Activated CD8-positive, alpha-beta T cell treated with anti-CD3 and anti-CD28 coated beads, Interleukin-2, amount 10 ng/mL, durations not matched to agents 7 days and 5 days (primary cell): Measurements from ENCODE around the gene B4GAT1. TPM values are rescaled to one million over a fixed set of nuclear protein-coding genes. Genes with fewer than 3 reads are reported as not detected.

Source experiments
- ATAC-seq: fragments of 150-1000 bp; cut with Tn5 transposase; one replicate; pipeline ENCODE4 v1.10.0; 2021; ENCODE audit warnings: moderate library complexity
- CTCF ChIA-PET: fragments of 350-600 bp; sonication (Branson Sonifier 250); formaldehyde crosslinking; loops from one replicate; lab custom pipeline; 2021; ENCODE audit warnings: antibody characterized with exemption; lab: Charles Lee
- POLR2A ChIA-PET: fragments of 350-600 bp; sonication (Branson Sonifier 250); formaldehyde crosslinking; loops from one replicate; lab custom pipeline; 2021; ENCODE audit warnings: antibody characterized with exemption; lab: Charles Lee
- DNase-seq: peaks from one replicate; pipeline ENCODE4 v3.0.0-alpha.2; 2020
- H3K27ac Mint-ChIP-seq: one replicate; pipeline ENCODE4 v1.8.0; 2021; ENCODE audit warnings: mild to moderate bottlenecking, mixed read lengths
- H3K27me3 Mint-ChIP-seq: one replicate; pipeline ENCODE4 v1.8.0; 2021; ENCODE audit warnings: low read depth, mixed read lengths
- H3K36me3 Mint-ChIP-seq: one replicate; pipeline ENCODE4 v1.8.0; 2021; ENCODE audit warnings: low read depth, mixed read lengths
- H3K4me1 Mint-ChIP-seq: one replicate; pipeline ENCODE4 v1.8.0; 2021; ENCODE audit warnings: low read depth, mixed read lengths
- H3K4me3 Mint-ChIP-seq: one replicate; pipeline ENCODE4 v1.8.0; 2021; ENCODE audit warnings: mild to moderate bottlenecking, mixed read lengths
- H3K9me3 Mint-ChIP-seq: one replicate; pipeline ENCODE4 v1.8.0; 2022; ENCODE audit warnings: mixed read lengths; ENCODE audit not compliant: insufficient read depth
- total RNA-seq, 2 experiments: library from RNA; stranded (reverse); gene quantifications; one replicate each; pipeline ENCODE4 v1.2.3, GENCODE V29; 2021

B4GAT1 gene
- total RNA-seq, 2 experiments from 2014 or later, result 7.6 TPM

DNA sequence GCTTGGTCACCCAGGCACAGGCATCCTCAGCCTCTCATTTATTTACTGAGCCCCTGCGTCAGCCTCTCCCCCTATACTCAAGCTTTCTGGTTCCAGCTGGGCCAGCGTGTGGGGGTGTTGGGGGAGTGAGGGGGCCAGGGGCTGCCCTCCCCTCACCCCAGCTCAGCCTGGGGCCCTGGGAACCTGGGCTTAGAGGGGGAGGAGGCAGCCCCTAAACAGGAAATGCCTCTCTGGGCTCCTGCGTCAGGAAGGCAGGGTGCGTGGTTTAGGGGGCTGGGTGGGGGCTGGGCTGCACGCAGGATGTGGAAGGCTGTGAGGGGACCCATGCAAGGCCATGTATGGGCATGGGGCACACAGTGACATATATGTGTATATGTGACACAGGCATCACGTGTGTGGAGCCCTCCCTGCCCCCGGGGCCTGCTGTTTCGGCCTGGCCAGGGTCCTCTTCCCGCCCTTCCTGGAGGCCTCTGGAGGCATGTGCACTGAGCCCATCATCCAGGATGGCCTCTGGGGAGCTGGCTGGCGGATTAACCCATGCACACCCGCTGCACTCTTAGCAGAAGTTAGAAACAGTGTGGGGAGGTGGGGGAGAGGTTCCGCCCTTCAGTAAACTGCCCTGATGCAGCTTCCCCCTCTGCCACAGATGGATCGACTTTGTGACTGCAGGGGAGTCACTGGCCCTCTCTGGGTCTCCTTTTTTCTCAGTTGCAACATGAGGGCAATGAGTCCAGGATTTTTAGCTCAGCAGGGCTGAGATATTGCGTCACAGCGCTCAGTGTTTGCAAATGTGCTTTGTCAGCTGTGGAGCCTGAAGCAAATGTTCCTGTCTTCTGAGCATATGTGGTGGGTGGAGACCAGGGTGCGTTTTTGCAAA lies 29.5 kb downstream of the B4GAT1 start:
- Mint-ChIP-seq H3K4me1 (peaks cover 73% of the 10 kb centered on the region), H3K27ac (peak overlapping the region; percentile 99), H3K27me3 (no peaks in the 10 kb centered on the region), H3K4me3 (peak overlapping the region; percentile 87), H3K9me3 (peaks cover 13% of the 10 kb centered on the region), H3K36me3 (peaks cover 44% of the 10 kb centered on the region)
- peak; percentile 95 for DNase-seq
- ATAC-seq, result peak; percentile 66
- POLR2A ChIA-PET, result interaction anchor here (0.8 to 3.9 kb wide), 7 partner anchors 9 to 54 kb away, joined by 3 to 33 read pairs (median 4); partner anchors contain the start of genes BRMS1, RIN1 and SLC29A2
- CTCF ChIA-PET, result interaction anchor here (0.7 to 2.4 kb wide), 7 partner anchors 8 to 96 kb away, joined by 3 to 15 read pairs (median 5); partner anchors contain the start of gene RIN1

DNA sequence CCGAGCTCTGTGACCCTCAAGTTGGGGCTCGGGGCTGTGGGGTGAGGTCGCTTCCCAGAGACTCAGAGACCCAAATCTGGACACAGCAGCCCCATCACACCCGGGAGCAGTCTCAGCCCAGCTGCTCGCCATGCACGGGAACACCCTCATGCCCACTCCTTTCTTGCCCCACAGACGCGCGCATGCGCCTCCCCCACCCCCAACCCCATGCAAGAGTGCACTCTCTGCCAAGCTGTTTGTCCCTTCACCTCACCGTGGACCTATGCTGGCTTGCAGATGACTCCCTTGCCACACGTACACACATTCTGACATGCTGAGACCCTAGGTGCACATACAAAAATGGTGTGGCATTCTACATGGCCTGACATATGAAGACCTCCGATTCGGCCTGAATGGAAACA lies 30.1 kb downstream of the B4GAT1 start:
- POLR2A ChIA-PET, result interaction anchor here (0.5 to 3.9 kb wide), 7 partner anchors 9 to 850 kb away, joined by 3 to 33 read pairs (median 3); partner anchors contain the start of genes BRMS1 and RIN1
- CTCF ChIA-PET, result interaction anchor here (0.8 to 2.4 kb wide), 6 partner anchors 9 to 72 kb away, joined by 3 to 15 read pairs (median 6); partner anchors contain the start of gene RIN1
- ATAC-seq, result peak; percentile 17
- H3K36me3 Mint-ChIP-seq, result peaks cover 44% of the 10 kb centered on the region
- H3K27ac Mint-ChIP-seq, result peak overlapping the region; percentile 99
- H3K4me1 Mint-ChIP-seq, result peaks cover 68% of the 10 kb centered on the region
- H3K9me3 Mint-ChIP-seq, result peaks cover 13% of the 10 kb centered on the region
- H3K4me3 Mint-ChIP-seq, result peak overlapping the region; percentile 87
- peak; percentile 83 for DNase-seq
- H3K27me3 Mint-ChIP-seq, result no peaks in the 10 kb centered on the region

DNA sequence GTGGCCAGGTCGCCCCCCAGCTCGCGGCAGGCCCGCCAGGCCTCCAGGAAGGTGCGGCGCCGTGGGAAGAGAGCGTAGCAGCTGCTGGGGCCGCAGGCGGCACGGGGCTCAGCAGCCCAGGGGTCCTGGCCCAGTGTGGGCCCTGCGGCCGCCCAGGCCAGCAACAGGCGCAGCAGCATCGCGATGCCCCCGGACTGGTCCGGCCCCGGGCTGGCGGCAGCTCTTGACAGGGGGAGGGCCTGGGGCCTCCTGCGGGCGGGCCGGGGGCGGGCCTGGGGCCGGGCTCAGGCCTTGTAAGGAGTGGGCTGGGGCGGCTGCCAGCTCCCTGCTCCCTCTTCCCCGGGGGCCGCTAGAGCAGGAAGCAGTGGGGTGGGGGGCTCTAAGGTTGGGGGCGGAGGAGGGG lies 30.6 kb downstream of the B4GAT1 start, which contains the start of gene CD248:
Gene CD248 (minus strand): TSS at position 196 of the 403 bp plus-strand sequence. CDS start 17 bp downstream, at position 179.
- H3K36me3 Mint-ChIP-seq, result peaks cover 44% of the 10 kb centered on the region
- ChIA-PET POLR2A (interaction anchor here (0.5 to 3.9 kb wide), 7 partner anchors 10 to 851 kb away, joined by 3 to 33 read pairs (median 3); partner anchors contain the start of genes BRMS1 and RIN1), CTCF (interaction anchor here (1.3 to 2.4 kb wide), 5 partner anchors 10 to 72 kb away, joined by 5 to 15 read pairs (median 7); partner anchors contain the start of gene RIN1)
- H3K9me3 Mint-ChIP-seq, result peaks cover 13% of the 10 kb centered on the region
- ATAC-seq (no peak), DNase-seq (peak; percentile 71)
- peak within 1 kb of the TSS; percentile 87 for H3K4me3 Mint-ChIP-seq
- peak within 1 kb of the TSS; percentile 99 for H3K27ac Mint-ChIP-seq
- no peaks in the 10 kb centered on the region for H3K27me3 Mint-ChIP-seq
- peaks cover 66% of the 10 kb centered on the region for H3K4me1 Mint-ChIP-seq

DNA sequence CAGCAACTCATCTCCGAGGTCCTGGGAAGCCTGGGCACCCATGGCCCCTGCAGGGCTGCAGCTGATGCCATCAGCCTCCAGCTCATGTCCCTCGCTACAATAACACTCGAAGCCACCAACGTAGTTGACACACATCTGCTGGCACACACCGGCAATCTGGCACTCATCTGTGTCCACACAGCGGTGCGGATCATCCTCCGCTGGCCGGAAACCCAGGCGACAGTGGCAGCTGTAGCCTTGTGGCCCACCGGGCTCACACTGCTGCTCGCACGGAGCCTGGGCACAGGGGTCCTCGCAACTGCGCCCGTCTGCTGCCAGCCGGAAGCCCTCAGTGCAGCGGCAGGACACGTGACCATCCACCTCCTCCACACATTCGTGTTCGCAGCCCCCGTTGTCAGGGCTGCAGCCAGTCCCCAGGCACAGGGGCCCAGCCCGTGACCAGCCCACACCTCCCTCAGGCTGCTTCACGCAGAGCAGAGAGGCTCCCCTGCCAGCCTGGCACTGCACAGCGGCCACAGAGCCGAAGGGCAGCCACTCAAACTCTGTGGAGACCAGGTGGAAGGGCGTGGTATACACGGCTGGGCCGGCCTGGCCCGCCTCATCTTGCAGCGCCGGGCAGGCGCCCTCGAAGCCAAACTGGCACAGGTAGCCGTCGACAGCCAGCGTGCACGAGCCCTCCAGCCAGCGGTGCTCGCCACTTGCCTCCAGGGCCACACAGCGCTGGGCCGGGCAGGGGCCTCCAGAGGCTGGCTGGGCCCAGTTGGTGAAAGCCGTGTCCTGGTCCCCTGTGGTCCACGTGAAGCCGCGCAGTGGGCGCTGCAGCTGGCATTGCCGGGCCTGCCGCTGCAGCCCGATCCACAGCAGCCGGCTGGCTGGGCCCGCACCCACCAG lies 31.3 kb downstream of the B4GAT1 start:
- H3K36me3 Mint-ChIP-seq, result peaks cover 44% of the 10 kb centered on the region
- H3K4me3 Mint-ChIP-seq, result peak overlapping the region; percentile 87
- H3K4me1 Mint-ChIP-seq, result peaks cover 66% of the 10 kb centered on the region
- ChIA-PET CTCF (interaction anchor here (0.8 to 2.4 kb wide), 8 partner anchors 10 to 425 kb away, joined by 3 to 15 read pairs (median 5); partner anchors contain the start of genes CCDC85B and RIN1), POLR2A (interaction anchor here (0.6 to 3.9 kb wide), 10 partner anchors 8 to 245 kb away, joined by 3 to 33 read pairs (median 4); partner anchors contain the start of genes B4GAT1, BRMS1, RIN1 and SLC29A2)
- no peaks in the 10 kb centered on the region for H3K27me3 Mint-ChIP-seq
- peak overlapping the region; percentile 99 for H3K27ac Mint-ChIP-seq
- no peak for ATAC-seq
- peaks cover 13% of the 10 kb centered on the region for H3K9me3 Mint-ChIP-seq
- peak; percentile 72 for DNase-seq

DNA sequence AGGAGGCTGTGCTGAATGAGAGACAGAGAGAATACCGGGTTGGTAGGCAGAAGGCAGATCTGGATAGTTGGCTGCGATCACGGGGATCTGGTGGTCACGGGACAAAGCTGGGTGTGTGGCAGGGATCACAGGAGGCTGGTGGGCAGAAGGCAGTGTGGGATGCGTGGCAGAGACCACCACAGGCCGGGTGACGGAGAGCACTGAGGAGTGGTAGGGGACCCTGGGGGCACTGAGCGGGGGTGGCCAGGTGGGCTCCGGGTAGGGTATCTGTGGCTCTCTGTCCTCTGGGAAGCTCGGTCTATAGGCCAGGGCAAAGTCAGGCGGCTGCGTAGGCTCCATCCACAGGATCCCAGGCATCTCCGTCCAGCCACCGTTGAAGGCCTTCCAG lies 31.9 kb downstream of the B4GAT1 start:
- ATAC-seq, result no peak

DNA sequence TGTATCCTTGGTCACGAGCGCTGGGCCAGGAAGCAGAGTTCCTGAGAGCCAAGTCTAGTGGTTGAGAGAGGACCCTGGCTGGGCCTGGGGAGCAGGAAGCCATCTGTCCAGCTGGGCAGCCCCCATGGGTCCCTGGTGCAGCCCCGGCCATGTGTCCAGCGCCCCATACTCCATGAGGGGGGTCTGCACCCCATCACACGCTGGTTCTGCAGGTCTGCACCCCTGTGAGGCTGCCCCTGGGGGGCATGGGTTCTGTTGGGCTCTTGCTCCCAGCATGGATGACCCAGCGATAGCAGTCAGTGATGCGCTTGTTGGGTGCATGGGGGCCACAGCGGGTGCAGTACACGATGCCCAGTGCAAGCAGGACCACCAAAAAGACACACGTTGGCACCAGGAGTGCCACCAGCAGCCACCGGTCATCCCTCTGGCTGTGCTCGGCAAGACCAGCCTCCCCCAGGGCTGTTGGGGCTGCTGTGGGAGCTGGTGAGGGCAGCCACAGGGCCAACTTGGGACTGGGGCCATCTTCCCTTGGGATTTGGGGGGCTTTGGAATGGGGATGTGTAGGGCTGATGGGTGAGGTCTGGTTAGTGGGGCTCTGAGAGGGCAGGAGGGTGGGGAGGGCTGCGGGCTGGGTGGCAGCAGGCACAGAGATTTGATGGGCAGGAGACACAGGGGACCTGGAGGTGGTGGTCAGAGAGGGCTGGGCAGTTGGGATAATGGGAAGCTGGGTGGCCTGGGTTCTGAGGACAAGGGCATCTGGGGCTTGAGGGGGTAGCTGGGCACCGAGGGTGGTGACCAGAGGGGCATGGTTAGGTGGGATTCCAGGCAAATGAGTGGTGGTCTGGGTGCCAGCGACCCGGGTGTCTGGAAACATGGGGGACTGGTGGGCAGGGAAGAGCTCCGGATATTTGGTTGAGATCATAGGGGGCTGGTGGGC lies 32.6 kb downstream of the B4GAT1 start:
- Mint-ChIP-seq H3K36me3 (peaks cover 36% of the 10 kb centered on the region), H3K27ac (peak overlapping the region; percentile 99), H3K9me3 (peaks cover 8% of the 10 kb centered on the region), H3K4me1 (peaks cover 56% of the 10 kb centered on the region), H3K4me3 (peak overlapping the region; percentile 87), H3K27me3 (no peaks in the 10 kb centered on the region)
- DNase-seq (no peak), ATAC-seq (no peak)
- ChIA-PET POLR2A (interaction anchor here (0.6 to 3.9 kb wide), 11 partner anchors 9 to 243 kb away, joined by 3 to 33 read pairs (median 5); partner anchors contain the start of genes B4GAT1, BRMS1, RIN1 and SLC29A2), CTCF (interaction anchor here (0.9 to 5.5 kb wide), 8 partner anchors 11 to 424 kb away, joined by 3 to 194 read pairs (median 6); partner anchors contain the start of genes CCDC85B, RIN1 and SLC29A2)

More for the DNA sequence above, 31.9 kb downstream of the B4GAT1 start:
- peak overlapping the region; percentile 99 for H3K27ac Mint-ChIP-seq
- peak overlapping the region; percentile 87 for H3K4me3 Mint-ChIP-seq
- DNase-seq, result no peak
- peaks cover 13% of the 10 kb centered on the region for H3K9me3 Mint-ChIP-seq
- POLR2A ChIA-PET, result interaction anchor here (0.6 to 3.9 kb wide), 8 partner anchors 9 to 244 kb away, joined by 3 to 33 read pairs (median 3); partner anchors contain the start of genes B4GAT1, BRMS1, SLC29A2 and YIF1A
- H3K4me1 Mint-ChIP-seq, result peaks cover 63% of the 10 kb centered on the region
- peaks cover 42% of the 10 kb centered on the region for H3K36me3 Mint-ChIP-seq
- CTCF ChIA-PET, result interaction anchor here (0.8 to 1.9 kb wide), 5 partner anchors 11 to 424 kb away, joined by 3 to 8 read pairs (median 4); partner anchors contain the start of gene CCDC85B
- no peaks in the 10 kb centered on the region for H3K27me3 Mint-ChIP-seq

DNA sequence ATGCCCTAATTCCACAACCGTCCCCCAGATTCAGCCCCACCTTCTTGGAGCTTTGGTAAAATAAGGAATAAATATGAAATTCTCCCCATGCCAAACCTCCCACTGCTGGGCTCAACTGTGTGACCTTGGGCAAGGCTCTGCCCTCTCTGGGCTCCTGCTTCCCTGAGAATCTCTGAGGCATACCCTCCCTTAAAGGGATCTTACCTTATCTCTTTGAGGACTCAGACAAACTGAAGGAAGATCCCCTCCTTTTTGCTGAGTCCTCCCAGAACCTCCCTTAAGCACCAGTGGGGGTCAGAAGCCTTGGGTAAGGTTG lies 33.3 kb downstream of the B4GAT1 start:
- Mint-ChIP-seq H3K27me3 (no peaks in the 10 kb centered on the region), H3K4me1 (peaks cover 50% of the 10 kb centered on the region), H3K27ac (peak overlapping the region; percentile 99), H3K36me3 (peaks cover 31% of the 10 kb centered on the region), H3K4me3 (peak overlapping the region; percentile 87), H3K9me3 (peaks cover 2% of the 10 kb centered on the region)
- ChIA-PET POLR2A (interaction anchor here (0.9 to 3.7 kb wide), 6 partner anchors 10 to 58 kb away, joined by 3 to 28 read pairs (median 15); partner anchors contain the start of genes BRMS1, RIN1 and SLC29A2), CTCF (interaction anchor here (1.3 to 5.5 kb wide), 5 partner anchors 12 to 72 kb away, joined by 3 to 194 read pairs (median 79); partner anchors contain the start of genes B4GAT1, BRMS1, RIN1 and SLC29A2)
- DNase-seq (no peak), ATAC-seq (no peak)

DNA sequence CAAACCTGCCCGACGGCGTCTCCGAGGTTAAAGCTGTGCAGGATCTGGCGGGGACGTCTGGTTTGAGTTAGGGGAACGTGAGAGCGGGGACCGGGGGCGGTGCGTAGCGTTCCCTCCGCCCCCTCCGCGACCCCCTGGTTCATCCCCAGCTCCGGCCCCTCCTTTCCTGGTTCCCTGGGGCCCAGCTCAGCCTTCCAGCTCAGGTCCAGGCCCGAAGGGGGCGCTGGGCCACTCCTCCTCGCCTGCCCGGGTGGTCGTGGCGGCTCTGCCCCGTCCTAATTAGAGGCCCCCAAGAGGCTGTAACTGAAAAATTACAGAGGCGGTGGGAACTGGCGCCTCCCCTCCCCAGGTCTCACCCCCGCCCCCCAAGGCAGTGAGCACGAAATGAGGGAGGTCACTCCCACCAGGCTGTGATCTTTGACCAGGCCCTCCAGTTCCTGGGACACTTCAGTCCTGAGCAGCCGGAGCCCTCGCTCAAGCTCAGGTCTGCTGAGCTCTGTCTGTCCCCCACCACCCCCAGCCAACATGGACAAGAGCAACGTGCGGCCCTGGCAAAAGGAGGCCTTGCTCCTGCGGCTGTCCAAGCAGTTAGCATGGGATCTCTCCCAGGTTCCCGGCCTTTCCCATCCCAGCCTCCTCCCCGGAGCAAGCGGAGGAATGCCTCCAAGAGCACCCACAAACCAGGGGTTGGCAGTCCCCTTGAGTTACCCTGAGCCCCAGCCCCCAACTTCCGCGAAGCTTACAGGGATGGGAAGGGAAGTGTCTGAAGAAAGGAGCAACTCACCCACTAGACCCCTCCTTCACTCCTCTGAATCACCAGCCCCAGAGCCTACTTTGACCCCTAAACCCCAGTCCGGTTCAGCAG lies 33.9 kb downstream of the B4GAT1 start:
- Mint-ChIP-seq H3K36me3 (peaks cover 25% of the 10 kb centered on the region), H3K4me1 (peaks cover 44% of the 10 kb centered on the region), H3K9me3 (no peaks in the 10 kb centered on the region), H3K27me3 (no peaks in the 10 kb centered on the region), H3K4me3 (peak overlapping the region; percentile 87), H3K27ac (peak overlapping the region; percentile 99)
- ChIA-PET POLR2A (interaction anchor here (0.9 to 3.7 kb wide), 13 partner anchors 11 to 59 kb away, joined by 3 to 45 read pairs (median 7); partner anchors contain the start of genes BRMS1, RIN1, SLC29A2 and YIF1A), CTCF (interaction anchor here (1.0 to 6.3 kb wide), 14 partner anchors 9 to 364 kb away, joined by 3 to 194 read pairs (median 31); partner anchors contain the start of genes B4GAT1, BRMS1, RBM4B and RIN1)
- ATAC-seq, result no peak
- no peak for DNase-seq
